Lower leg skin (tissue), 3 donors: ENCODE results near the gene LRBA.

Source experiments
- POLR2A ChIP-seq, 2 donors: fragments of 450-650 bp; IDR thresholded peaks; one replicate each; pipeline ENCODE4 v1.6.1; 2016 to 2017; ENCODE audit warnings: antibody characterized with exemption in 2 of 2, mild to moderate bottlenecking in 1 of 2, moderate library complexity in 1 of 2
- TF ChIP-seq, protein P1 (sequence below), 3 donors: fragments of 450-650 bp; IDR thresholded peaks; one replicate each; pipeline ENCODE4 v1.5.1; 2016; ENCODE audit warnings: antibody characterized with exemption in 3 of 3, mild to moderate bottlenecking in 3 of 3, moderate library complexity in 2 of 3

GRCh38 chr4:150477869-150478268 is 537.2 kb downstream of the LRBA start:
- TF ChIP-seq, protein P1, sequence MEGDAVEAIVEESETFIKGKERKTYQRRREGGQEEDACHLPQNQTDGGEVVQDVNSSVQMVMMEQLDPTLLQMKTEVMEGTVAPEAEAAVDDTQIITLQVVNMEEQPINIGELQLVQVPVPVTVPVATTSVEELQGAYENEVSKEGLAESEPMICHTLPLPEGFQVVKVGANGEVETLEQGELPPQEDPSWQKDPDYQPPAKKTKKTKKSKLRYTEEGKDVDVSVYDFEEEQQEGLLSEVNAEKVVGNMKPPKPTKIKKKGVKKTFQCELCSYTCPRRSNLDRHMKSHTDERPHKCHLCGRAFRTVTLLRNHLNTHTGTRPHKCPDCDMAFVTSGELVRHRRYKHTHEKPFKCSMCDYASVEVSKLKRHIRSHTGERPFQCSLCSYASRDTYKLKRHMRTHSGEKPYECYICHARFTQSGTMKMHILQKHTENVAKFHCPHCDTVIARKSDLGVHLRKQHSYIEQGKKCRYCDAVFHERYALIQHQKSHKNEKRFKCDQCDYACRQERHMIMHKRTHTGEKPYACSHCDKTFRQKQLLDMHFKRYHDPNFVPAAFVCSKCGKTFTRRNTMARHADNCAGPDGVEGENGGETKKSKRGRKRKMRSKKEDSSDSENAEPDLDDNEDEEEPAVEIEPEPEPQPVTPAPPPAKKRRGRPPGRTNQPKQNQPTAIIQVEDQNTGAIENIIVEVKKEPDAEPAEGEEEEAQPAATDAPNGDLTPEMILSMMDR (IDR thresholded peaks at IDR 0.05), result no peak
- no peak for TF ChIP-seq POLR2A (IDR thresholded peaks at IDR 0.05)
